IMR-90 (cell line): ENCODE data around the gene ADAMTSL1.

Source experiments
- CEBPB ChIP-seq: IDR thresholded peaks from 2 replicates; pipeline ENCODE4 v1.6.1; 2012; ENCODE audit warnings: low read depth, low read length, improper control_type of control experiment
- CTCF ChIP-seq: conservative IDR thresholded peaks from 2 replicates; pipeline ENCODE4 v1.5.1; 2012; ENCODE audit warnings: mild to moderate bottlenecking, low read depth, low read length, improper control_type of control experiment
- MAFK ChIP-seq: IDR thresholded peaks from 2 replicates; pipeline ENCODE4 v1.6.1; 2012; ENCODE audit warnings: low read depth, low read length, improper control_type of control experiment
- POLR2A ChIP-seq: IDR thresholded peaks from 2 replicates; pipeline ENCODE4 v1.6.1; 2012; ENCODE audit warnings: mild to moderate bottlenecking, low read depth, low read length
- RAD21 ChIP-seq: IDR thresholded peaks from 2 replicates; pipeline ENCODE4 v1.6.1; 2012; ENCODE audit warnings: low read length, improper control_type of control experiment
- RCOR1 ChIP-seq: IDR thresholded peaks from 2 replicates; pipeline ENCODE4 v1.6.1; 2012; ENCODE audit warnings: mild to moderate bottlenecking, low read length, improper control_type of control experiment; ENCODE audit not compliant: insufficient replicate concordance
- RFX5 ChIP-seq: IDR thresholded peaks from 2 replicates; pipeline ENCODE4 v1.8.0; 2012; ENCODE audit warnings: low read depth, mild to moderate bottlenecking, low read length, moderate library complexity

GRCh38 chr9:18473652-18474279 lies at the start of gene ADAMTSL1:
- no peak for TF ChIP-seq CTCF
- no peak for TF ChIP-seq POLR2A
- TF ChIP-seq CEBPB = no peak
- no peak for TF ChIP-seq MAFK
- TF ChIP-seq RAD21 = no peak
- TF ChIP-seq RFX5 = no peak
- no peak for TF ChIP-seq RCOR1
